ENCODE data around the gene OBSCN. TPM values are rescaled to one million over a fixed set of nuclear protein-coding genes. Genes with fewer than 3 reads are reported as not detected.

Gene OBSCN
- total RNA-seq, 1 experiment from 2014 or later = 29.1 TPM

DNA sequence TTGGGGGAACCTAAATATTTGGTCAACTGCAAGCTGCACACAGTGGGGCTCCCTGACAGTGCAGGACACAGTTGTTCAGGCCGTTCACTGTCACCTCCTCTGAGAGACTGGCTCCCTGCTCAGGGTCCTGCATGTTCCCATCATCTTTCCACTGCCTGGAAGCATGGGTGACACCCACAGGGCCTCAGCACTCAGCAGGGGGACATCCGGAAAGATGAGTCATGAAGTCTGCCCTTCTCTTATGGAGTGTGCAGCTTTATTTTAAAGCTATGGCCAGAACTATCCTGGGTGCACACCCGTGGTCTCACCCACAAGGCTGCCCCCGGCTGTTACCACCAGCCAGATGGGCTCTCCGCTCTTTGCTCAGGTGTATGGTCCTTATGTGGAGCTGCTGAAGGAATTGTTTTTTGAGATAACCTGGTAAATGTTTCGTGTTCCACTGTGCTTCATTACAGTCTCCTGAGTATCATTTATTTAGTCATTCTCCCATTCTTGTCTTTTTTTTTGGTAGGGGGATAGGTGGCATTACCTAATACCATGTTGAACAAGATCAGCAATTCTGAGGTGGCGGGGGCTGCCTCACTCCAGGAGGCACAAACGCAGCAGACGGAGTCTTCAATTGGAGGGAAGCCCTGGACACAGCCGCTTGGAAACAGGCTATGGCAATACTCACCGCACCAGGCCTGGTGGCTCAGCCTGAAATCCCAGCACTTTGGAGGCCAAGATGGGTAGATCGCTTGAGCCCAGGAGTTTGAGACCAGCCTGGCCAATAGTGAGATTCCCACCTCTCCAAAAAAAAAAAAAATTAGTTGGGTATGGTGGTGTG, 184.5 kb downstream of the OBSCN start:
- Histone ChIP-seq H3K36me3 (ENCODE audit: low read depth, low read length) (peaks cover 34% of the 10 kb centered on the region; the same call in 1 of the 2 replicates), H3K9ac (ENCODE audit: low read length) (no peak overlapping the region), H3K79me2 (ENCODE audit: low read length) (no peaks in the 10 kb centered on the region), H4K20me1 (ENCODE audit: low read length) (no peaks in the 10 kb centered on the region), H3K4me3 (ENCODE audit: low read length) (no peak overlapping the region), H3K9me3 (ENCODE audit: low read length) (no peaks in the 10 kb centered on the region), H2AFZ (ENCODE audit: low read length) (no peak overlapping the region), H3K27me3 (ENCODE audit: low read length) (no peaks in the 10 kb centered on the region), H3K4me2 (ENCODE audit: low read length) (no peak overlapping the region), H3K9me2 (replicated peaks; ENCODE audit: low read length) (no peaks in the 10 kb centered on the region), H3K4me1 (ENCODE audit: insufficient read depth, low read length) (no peaks in the 10 kb centered on the region), H3F3A (ENCODE audit: low read length, unreplicated experiment) (no peaks in the 10 kb centered on the region), H3K27ac (ENCODE audit: low read length) (no peak overlapping the region)
- intact Hi-C loops (cut with micrococcal nuclease) = loop anchor here (5.0 kb wide), 1 partner anchor 65 kb away; a partner anchor contains a TSS
- ChIA-PET CTCF (no interaction called here), POLR2A (ENCODE audit: unreplicated experiment) (no interaction called here)
- DNase-seq (no peak), ATAC-seq (peak; percentile 58)
- TF ChIP-seq, protein P1, sequence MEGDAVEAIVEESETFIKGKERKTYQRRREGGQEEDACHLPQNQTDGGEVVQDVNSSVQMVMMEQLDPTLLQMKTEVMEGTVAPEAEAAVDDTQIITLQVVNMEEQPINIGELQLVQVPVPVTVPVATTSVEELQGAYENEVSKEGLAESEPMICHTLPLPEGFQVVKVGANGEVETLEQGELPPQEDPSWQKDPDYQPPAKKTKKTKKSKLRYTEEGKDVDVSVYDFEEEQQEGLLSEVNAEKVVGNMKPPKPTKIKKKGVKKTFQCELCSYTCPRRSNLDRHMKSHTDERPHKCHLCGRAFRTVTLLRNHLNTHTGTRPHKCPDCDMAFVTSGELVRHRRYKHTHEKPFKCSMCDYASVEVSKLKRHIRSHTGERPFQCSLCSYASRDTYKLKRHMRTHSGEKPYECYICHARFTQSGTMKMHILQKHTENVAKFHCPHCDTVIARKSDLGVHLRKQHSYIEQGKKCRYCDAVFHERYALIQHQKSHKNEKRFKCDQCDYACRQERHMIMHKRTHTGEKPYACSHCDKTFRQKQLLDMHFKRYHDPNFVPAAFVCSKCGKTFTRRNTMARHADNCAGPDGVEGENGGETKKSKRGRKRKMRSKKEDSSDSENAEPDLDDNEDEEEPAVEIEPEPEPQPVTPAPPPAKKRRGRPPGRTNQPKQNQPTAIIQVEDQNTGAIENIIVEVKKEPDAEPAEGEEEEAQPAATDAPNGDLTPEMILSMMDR (conservative IDR thresholded peaks at IDR 0.05; ENCODE audit: low read depth, low read length) = no peak
- no peak for TF ChIP-seq EZH2phosphoT487 (IDR thresholded peaks at IDR 0.05; ENCODE audit: borderline replicate concordance, low read length)
- TF ChIP-seq EZH2 (IDR thresholded peaks at IDR 0.05; ENCODE audit: low read length, unreplicated experiment) = no peak
- BruUV-seq (replicated peaks) = no TSS peak

DNA sequence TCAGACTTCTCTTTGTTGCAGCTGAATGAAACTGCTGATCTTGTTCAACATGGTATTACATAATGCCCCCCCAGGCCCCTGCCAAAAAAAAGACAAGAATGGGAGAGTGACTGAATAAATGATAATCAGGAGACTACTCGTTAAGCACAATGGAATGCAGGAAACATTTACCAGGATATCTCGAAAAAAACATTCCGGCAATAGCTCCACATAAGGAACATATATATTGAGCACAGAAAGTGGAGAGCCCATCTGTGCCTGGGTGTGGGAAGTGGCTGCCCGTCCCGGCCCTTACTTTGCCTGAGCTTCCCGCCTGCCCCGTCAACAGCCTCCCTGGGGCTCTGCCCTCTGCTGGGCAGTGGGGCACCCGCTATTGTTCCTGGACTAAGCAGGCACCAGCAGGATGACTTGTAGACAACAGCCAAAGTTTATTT, 185.4 kb downstream of the OBSCN start:
- Histone ChIP-seq H3K79me2 (ENCODE audit: low read length) (no peaks in the 10 kb centered on the region), H3K27me3 (ENCODE audit: low read length) (no peaks in the 10 kb centered on the region), H3K4me1 (ENCODE audit: insufficient read depth, low read length) (no peaks in the 10 kb centered on the region), H3K9me3 (ENCODE audit: low read length) (no peaks in the 10 kb centered on the region), H3K27ac (ENCODE audit: low read length) (no peak overlapping the region), H3K9me2 (replicated peaks; ENCODE audit: low read length) (no peaks in the 10 kb centered on the region), H3K36me3 (ENCODE audit: low read depth, low read length) (peaks cover 42% of the 10 kb centered on the region; the same call in 1 of the 2 replicates), H3K4me3 (ENCODE audit: low read length) (no peak overlapping the region), H3K4me2 (ENCODE audit: low read length) (no peak overlapping the region), H4K20me1 (ENCODE audit: low read length) (no peaks in the 10 kb centered on the region), H2AFZ (ENCODE audit: low read length) (no peak overlapping the region), H3F3A (ENCODE audit: low read length, unreplicated experiment) (no peaks in the 10 kb centered on the region), H3K9ac (ENCODE audit: low read length) (no peak overlapping the region)
- ATAC-seq (peak; percentile 70), DNase-seq (peak; percentile 50)
- TF ChIP-seq EZH2 (IDR thresholded peaks at IDR 0.05; ENCODE audit: low read length, unreplicated experiment) (no peak), EZH2phosphoT487 (IDR thresholded peaks at IDR 0.05; ENCODE audit: borderline replicate concordance, low read length) (no peak)
- TF ChIP-seq, protein P1 (conservative IDR thresholded peaks at IDR 0.05; ENCODE audit: low read depth, low read length) = peak; percentile 70
- ChIA-PET CTCF (interaction anchor here (0.5 kb wide), 1 partner anchor 13 kb away, joined by 3 read pairs; the partner anchor contains the start of gene TRIM11), POLR2A (ENCODE audit: unreplicated experiment) (no interaction called here)
- BruUV-seq (replicated peaks) = no TSS peak
- intact Hi-C loops (cut with micrococcal nuclease) = loop anchor here (5.0 kb wide), 1 partner anchor 64 kb away; a partner anchor contains a TSS

Measured in PC-3 (cell line).